Measurements from ENCODE around the gene IQGAP2.

GRCh38 chr5:76641514-76642120 lies 238.5 kb downstream of the IQGAP2 start:
- peak; percentile 91 for TF ChIP-seq CTCF (IDR thresholded peaks at IDR 0.05; ENCODE audit: low read depth, low read length, poor library complexity, severe bottlenecking)
- no peak for TF ChIP-seq EZH2phosphoT487 (IDR thresholded peaks at IDR 0.05; ENCODE audit: borderline replicate concordance, low read length)

All from DOHH2 (cell line).